Fibroblast of skin of scalp (primary cell): Measurements from ENCODE around the gene STAP1. TPM values are rescaled to one million over a fixed set of nuclear protein-coding genes. Genes with fewer than 3 reads are reported as not detected.
"Not testable (repeated sequence)": the region's sequence is repeated elsewhere in the genome, so short reads cannot be mapped to it uniquely, and the experiment has no call there.

Experiments used
- DNase-seq: peaks from one replicate; pipeline ENCODE4 v3.0.0-alpha.2; 2013
- polyA plus RNA-seq, 2 experiments: library from polyadenylated mRNA; unstranded; fragments of 120-200 nt; gene quantifications; one replicate each; pipeline ENCODE4 v1.2.1, GENCODE V29; 2013; ENCODE audit not compliant: insufficient read length in 2 of 2

The STAP1 gene
- not detected for polyA plus RNA-seq (2013, experiment 1 of 2; ENCODE audit: insufficient read length)
- polyA plus RNA-seq (2013, experiment 2 of 2; ENCODE audit: insufficient read length): not detected

GRCh38 chr4:67558493-67558892 is at the start of gene STAP1:
TSS of gene STAP1 (plus strand) at chr4:67558727. CDS start at chr4:67558810, 83 bp downstream.
- DNase-seq: no peak

GRCh38 chr4:67512501-67512900 is 46.0 kb upstream of the STAP1 start:
- DNase-seq: no peak

- no peak for DNase-seq
Observed at GRCh38 chr4:67520141-67520540, 38.4 kb upstream of the STAP1 start.

GRCh38 chr4:67521506-67521905 is 37.0 kb upstream of the STAP1 start:
- no peak for DNase-seq

- DNase-seq: no peak
Observed at GRCh38 chr4:67522230-67522629, 36.3 kb upstream of the STAP1 start.

- DNase-seq: peak; percentile 3
Observed at GRCh38 chr4:67522851-67523671, 35.5 kb upstream of the STAP1 start.

- DNase-seq: not testable (repeated sequence)
Observed at GRCh38 chr4:67524140-67524539, 34.4 kb upstream of the STAP1 start.

- DNase-seq: no peak
Observed at GRCh38 chr4:67531379-67531962, 27.1 kb upstream of the STAP1 start.

GRCh38 chr4:67532397-67532796 is 26.1 kb upstream of the STAP1 start:
- DNase-seq: not testable (repeated sequence)

GRCh38 chr4:67533112-67533511 is 25.4 kb upstream of the STAP1 start:
- no peak for DNase-seq

- DNase-seq: no peak
Observed at GRCh38 chr4:67535280-67535840, 23.2 kb upstream of the STAP1 start.

GRCh38 chr4:67539830-67540229 is 18.7 kb upstream of the STAP1 start:
- no peak for DNase-seq

GRCh38 chr4:67542076-67542475 is 16.5 kb upstream of the STAP1 start:
- DNase-seq: no peak

- peak; percentile 98 for DNase-seq
Observed at GRCh38 chr4:67545199-67546003, 13.1 kb upstream of the STAP1 start, which contains the start of gene CENPC. TSS of gene CENPC (minus strand) at chr4:67545503. CDS start at chr4:67545355, 148 bp downstream.

GRCh38 chr4:67546004-67546356 is 12.5 kb upstream of the STAP1 start:
- no peak for DNase-seq

GRCh38 chr4:67546971-67547370 is 11.6 kb upstream of the STAP1 start:
- no peak for DNase-seq

- no peak for DNase-seq
Observed at GRCh38 chr4:67549123-67549522, 9.4 kb upstream of the STAP1 start.

- DNase-seq: no peak
Observed at GRCh38 chr4:67550451-67550850, 8.1 kb upstream of the STAP1 start.

GRCh38 chr4:67550857-67551256 is 7.7 kb upstream of the STAP1 start:
- no peak for DNase-seq

GRCh38 chr4:67552146-67552792 is 6.3 kb upstream of the STAP1 start:
- DNase-seq: not testable (repeated sequence)

- DNase-seq: no peak
Observed at GRCh38 chr4:67554096-67554495, 4.4 kb upstream of the STAP1 start.

- DNase-seq: no peak
Observed at GRCh38 chr4:67555447-67555846, 3.1 kb upstream of the STAP1 start.
